Esophagus muscularis mucosa (tissue), 4 donors: ENCODE data around the gene ADNP.

Source experiments
- CTCF ChIP-seq, 3 experiments: fragments of 200-600 bp in 2 of 3; fragments of 450-650 bp in 1 of 3; sonication (generic) in 2 of 3; IDR thresholded peaks; one replicate each; pipeline ENCODE4 v1.5.1; 2017 to 2019; ENCODE audit warnings: antibody characterized with exemption in 3 of 3, mild to moderate bottlenecking in 2 of 3, moderate library complexity in 1 of 3
- EP300 ChIP-seq: sonication (generic); formaldehyde crosslinking; IDR thresholded peaks from one replicate; pipeline ENCODE4 v1.6.1; 2017; ENCODE audit warnings: antibody characterized with exemption
- POLR2A ChIP-seq: fragments of 450-650 bp; IDR thresholded peaks from one replicate; pipeline ENCODE4 v1.6.1; 2017; ENCODE audit warnings: antibody characterized with exemption, moderate library complexity, mild to moderate bottlenecking, low read depth
- POLR2AphosphoS5 ChIP-seq, 2 donors: sonication (generic); formaldehyde crosslinking; IDR thresholded peaks; one replicate each; pipeline ENCODE4 v1.6.1; 2017; ENCODE audit warnings: antibody characterized with exemption in 2 of 2

GRCh38 chr20:50909413-50909812 lies 21.8 kb downstream of the ADNP start:
- TF ChIP-seq CTCF (IDR thresholded peaks at IDR 0.05) (no peak), POLR2A (no peak), POLR2AphosphoS5 (IDR thresholded peaks at IDR 0.05) (no peak), EP300 (no peak)
